Stomach (tissue), 4 donors: ENCODE results near the gene TMEM135.

Experiments
- CTCF ChIP-seq, 7 experiments: fragments of 450-650 bp in 4 of 7; fragments of 200-600 bp in 3 of 7; sonication (generic) in 3 of 7; IDR thresholded peaks; one replicate each; pipeline ENCODE4 v1.5.1; 2016 to 2019; ENCODE audit warnings: antibody characterized with exemption in 7 of 7, control low read depth in 2 of 7, mild to moderate bottlenecking in 1 of 7
- POLR2A ChIP-seq, 4 donors: fragments of 450-650 bp; IDR thresholded peaks; one replicate each; pipeline ENCODE4 v1.6.1; 2016; ENCODE audit warnings: antibody characterized with exemption in 4 of 4, control low read depth in 2 of 4, mild to moderate bottlenecking in 1 of 4, moderate library complexity in 1 of 4
- POLR2AphosphoS5 ChIP-seq, 3 donors: sonication (generic); formaldehyde crosslinking; IDR thresholded peaks; one replicate each; pipeline ENCODE4 v1.6.1; 2016; ENCODE audit warnings: antibody characterized with exemption in 3 of 3

- TF ChIP-seq POLR2A (IDR thresholded peaks at IDR 0.05): no peak
- no peak for TF ChIP-seq CTCF (IDR thresholded peaks at IDR 0.05)
- no peak for TF ChIP-seq POLR2AphosphoS5 (IDR thresholded peaks at IDR 0.05)
These were observed 175.7 kb downstream of the TMEM135 start for GRCh38 chr11:87213444-87213843.
